HepG2 (cell line): ENCODE results near the gene AUTS2.

Experiments used
- DPF2 ChIP-seq: sonication (generic); formaldehyde crosslinking; IDR thresholded peaks from 2 replicates; pipeline ENCODE4 v1.4.0; 2020; ENCODE audit warnings: mild to moderate bottlenecking, low read depth, missing genetic modification reagents, borderline replicate concordance
- FOSL1 ChIP-seq: sonication (generic); formaldehyde crosslinking; IDR thresholded peaks from 2 replicates; pipeline ENCODE4 v1.9.0; 2021; ENCODE audit warnings: missing genetic modification reagents, borderline replicate concordance
- HES4 ChIP-seq: sonication (generic); formaldehyde crosslinking; IDR thresholded peaks from 2 replicates; pipeline ENCODE4 v1.9.0; 2021; ENCODE audit warnings: mild to moderate bottlenecking, missing genetic modification reagents, borderline replicate concordance
- MYNN ChIP-seq: sonication (generic); formaldehyde crosslinking; IDR thresholded peaks from 2 replicates; pipeline ENCODE4 v1.4.0; 2020; ENCODE audit warnings: mild to moderate bottlenecking, low read depth, missing genetic modification reagents
- POLR2AphosphoS5 ChIP-seq: IDR thresholded peaks from 2 replicates; pipeline ENCODE4 v1.6.1; 2012; ENCODE audit warnings: low read depth, low read length
- SETDB1 ChIP-seq: sonication (generic); formaldehyde crosslinking; IDR thresholded peaks from 2 replicates; pipeline ENCODE4 v1.5.1; 2020; ENCODE audit warnings: missing genetic modification reagents, mild to moderate bottlenecking, borderline replicate concordance
- ZFP41 ChIP-seq: sonication (generic); formaldehyde crosslinking; IDR thresholded peaks from 2 replicates; pipeline ENCODE4 v1.4.0; 2020; ENCODE audit warnings: mild to moderate bottlenecking, missing genetic modification reagents, borderline replicate concordance
- ZMYM3 ChIP-seq: sonication (generic); formaldehyde crosslinking; IDR thresholded peaks from 2 replicates; pipeline ENCODE4 v1.5.1; 2020; ENCODE audit warnings: mild to moderate bottlenecking, missing genetic modification reagents
- ZNF282 ChIP-seq: fragments of 450-650 bp; IDR thresholded peaks from 2 replicates; pipeline ENCODE4 v1.6.1; 2018; ENCODE audit not compliant: partially characterized antibody
- ZNF672 ChIP-seq: sonication (generic); formaldehyde crosslinking; IDR thresholded peaks from 2 replicates; pipeline ENCODE4 v1.8.1; 2022; ENCODE audit warnings: missing genetic modification reagents
- ZSCAN22 ChIP-seq: sonication (generic); formaldehyde crosslinking; IDR thresholded peaks from 2 replicates; pipeline ENCODE4 v1.4.0; 2020; ENCODE audit warnings: mild to moderate bottlenecking, missing genetic modification reagents
- TF ChIP-seq, protein P1 (sequence below): sonication (generic); formaldehyde crosslinking; IDR thresholded peaks from 2 replicates; pipeline ENCODE4 v1.5.0; 2020; ENCODE audit warnings: mild to moderate bottlenecking, missing genetic modification reagents, moderate library complexity
- TF ChIP-seq, protein P2 (sequence below): sonication (generic); formaldehyde crosslinking; IDR thresholded peaks from 2 replicates; pipeline ENCODE4 v1.4.0; 2020; ENCODE audit warnings: low read depth, mild to moderate bottlenecking, missing genetic modification reagents
- TF ChIP-seq, protein P3 (sequence below): IDR thresholded peaks from 2 replicates; pipeline ENCODE4 v1.6.1; 2016; ENCODE audit warnings: missing compliant biosample characterization, missing genetic modification reagents, borderline replicate concordance

DNA sequence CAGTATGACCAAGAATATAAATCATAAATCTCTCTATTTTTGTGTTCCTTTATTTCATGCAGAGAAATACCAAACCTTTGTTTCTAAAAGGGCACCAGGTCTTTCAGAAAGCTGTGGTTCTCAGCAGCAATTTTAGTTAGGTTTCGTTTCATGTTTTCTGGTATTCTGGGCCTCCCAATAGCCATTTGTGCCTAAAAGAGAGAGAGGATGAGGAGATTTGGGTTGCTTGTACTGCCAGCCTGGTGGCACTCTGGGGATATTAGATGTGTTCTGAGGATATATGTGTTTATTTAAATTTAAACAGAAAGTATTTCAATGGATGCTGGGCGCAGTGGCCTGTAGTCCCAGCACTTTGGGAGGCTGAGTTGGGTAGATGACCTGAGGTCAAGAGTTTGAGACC, 471.7 kb downstream of the AUTS2 start:
- TF ChIP-seq SETDB1 (CRISPR knock-in tag), result no peak
- no peak for TF ChIP-seq ZNF282
- no peak for TF ChIP-seq ZNF672 (CRISPR knock-in tag)
- no peak for TF ChIP-seq POLR2AphosphoS5
- TF ChIP-seq, protein P1, sequence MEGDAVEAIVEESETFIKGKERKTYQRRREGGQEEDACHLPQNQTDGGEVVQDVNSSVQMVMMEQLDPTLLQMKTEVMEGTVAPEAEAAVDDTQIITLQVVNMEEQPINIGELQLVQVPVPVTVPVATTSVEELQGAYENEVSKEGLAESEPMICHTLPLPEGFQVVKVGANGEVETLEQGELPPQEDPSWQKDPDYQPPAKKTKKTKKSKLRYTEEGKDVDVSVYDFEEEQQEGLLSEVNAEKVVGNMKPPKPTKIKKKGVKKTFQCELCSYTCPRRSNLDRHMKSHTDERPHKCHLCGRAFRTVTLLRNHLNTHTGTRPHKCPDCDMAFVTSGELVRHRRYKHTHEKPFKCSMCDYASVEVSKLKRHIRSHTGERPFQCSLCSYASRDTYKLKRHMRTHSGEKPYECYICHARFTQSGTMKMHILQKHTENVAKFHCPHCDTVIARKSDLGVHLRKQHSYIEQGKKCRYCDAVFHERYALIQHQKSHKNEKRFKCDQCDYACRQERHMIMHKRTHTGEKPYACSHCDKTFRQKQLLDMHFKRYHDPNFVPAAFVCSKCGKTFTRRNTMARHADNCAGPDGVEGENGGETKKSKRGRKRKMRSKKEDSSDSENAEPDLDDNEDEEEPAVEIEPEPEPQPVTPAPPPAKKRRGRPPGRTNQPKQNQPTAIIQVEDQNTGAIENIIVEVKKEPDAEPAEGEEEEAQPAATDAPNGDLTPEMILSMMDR (CRISPR knock-in tag), result no peak
- TF ChIP-seq FOSL1, result no peak
- no peak for TF ChIP-seq ZFP41 (CRISPR knock-in tag)
- TF ChIP-seq, protein P2, sequence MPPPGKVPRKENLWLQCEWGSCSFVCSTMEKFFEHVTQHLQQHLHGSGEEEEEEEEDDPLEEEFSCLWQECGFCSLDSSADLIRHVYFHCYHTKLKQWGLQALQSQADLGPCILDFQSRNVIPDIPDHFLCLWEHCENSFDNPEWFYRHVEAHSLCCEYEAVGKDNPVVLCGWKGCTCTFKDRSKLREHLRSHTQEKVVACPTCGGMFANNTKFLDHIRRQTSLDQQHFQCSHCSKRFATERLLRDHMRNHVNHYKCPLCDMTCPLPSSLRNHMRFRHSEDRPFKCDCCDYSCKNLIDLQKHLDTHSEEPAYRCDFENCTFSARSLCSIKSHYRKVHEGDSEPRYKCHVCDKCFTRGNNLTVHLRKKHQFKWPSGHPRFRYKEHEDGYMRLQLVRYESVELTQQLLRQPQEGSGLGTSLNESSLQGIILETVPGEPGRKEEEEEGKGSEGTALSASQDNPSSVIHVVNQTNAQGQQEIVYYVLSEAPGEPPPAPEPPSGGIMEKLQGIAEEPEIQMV, result no peak
- TF ChIP-seq, protein P3, sequence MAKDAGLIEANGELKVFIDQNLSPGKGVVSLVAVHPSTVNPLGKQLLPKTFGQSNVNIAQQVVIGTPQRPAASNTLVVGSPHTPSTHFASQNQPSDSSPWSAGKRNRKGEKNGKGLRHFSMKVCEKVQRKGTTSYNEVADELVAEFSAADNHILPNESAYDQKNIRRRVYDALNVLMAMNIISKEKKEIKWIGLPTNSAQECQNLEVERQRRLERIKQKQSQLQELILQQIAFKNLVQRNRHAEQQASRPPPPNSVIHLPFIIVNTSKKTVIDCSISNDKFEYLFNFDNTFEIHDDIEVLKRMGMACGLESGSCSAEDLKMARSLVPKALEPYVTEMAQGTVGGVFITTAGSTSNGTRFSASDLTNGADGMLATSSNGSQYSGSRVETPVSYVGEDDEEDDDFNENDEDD (CRISPR knock-in tag), result no peak
- no peak for TF ChIP-seq MYNN (CRISPR knock-in tag)
- TF ChIP-seq ZSCAN22 (CRISPR knock-in tag), result no peak
- no peak for TF ChIP-seq DPF2 (CRISPR knock-in tag)
- TF ChIP-seq ZMYM3 (CRISPR knock-in tag), result no peak
- no peak for TF ChIP-seq HES4 (CRISPR knock-in tag)
